HCT116 (cell line): ENCODE data around the gene COPB1. TPM values are rescaled to one million over a fixed set of nuclear protein-coding genes. Genes with fewer than 3 reads are reported as not detected.

Experiments
- ATAC-seq: fragments of 200-7000 bp; cut with Tn5 transposase; 2 replicates; pipeline ENCODE4 v1.9.1; 2020; ENCODE audit warnings: mild to moderate bottlenecking, moderate library complexity
- BruUV-seq: library from RNA; stranded (reverse); fragments of 400-500 nt; replicated peaks from 2 replicates; lab custom pipeline; 2021; lab: Mats Ljungman, UMichigan
- CTCF ChIA-PET: fragments of 300-600 bp; sonication (Branson Sonifier 250); formaldehyde crosslinking; loops from one replicate; lab custom pipeline; 2021; ENCODE audit warnings: antibody characterized with exemption; lab: Charles Lee
- POLR2A ChIA-PET: fragments of 300-600, 350-600 bp; sonication (Branson Sonifier 250); formaldehyde crosslinking; loops from one replicate; lab custom pipeline; 2021; ENCODE audit warnings: antibody characterized with exemption; lab: Charles Lee
- RAD21 ChIA-PET, 2 experiments: fragments of 300-600 bp; sonication (Branson Sonifier 250); formaldehyde crosslinking; loops; one replicate each; lab custom pipeline; 2023; ENCODE audit warnings: low total read pairs in 2 of 2; ENCODE audit not compliant: uncharacterized antibody in 2 of 2, unreplicated experiment in 2 of 2, low non-redundant PET in 1 of 2; lab: Charles Lee
- DNase-seq: peaks from one replicate; pipeline ENCODE4 v3.0.0-alpha.2; 2010; ENCODE audit warnings: low read depth, low spot score
- H2AFZ ChIP-seq: fragments of 200-600 bp; shearing (Covaris generic), sonication (generic); 2 replicates; pipeline ENCODE4 v1.6.1; 2017; ENCODE audit warnings: low read depth, mixed run types, mixed read lengths, antibody characterized with exemption, low read length; ENCODE audit not compliant: poor library complexity, severe bottlenecking
- H3K27ac ChIP-seq: 2 replicates; pipeline ENCODE4 v1.5.1; 2012; ENCODE audit warnings: low read depth, low read length
- H3K27me3 ChIP-seq: fragments of 200-600 bp; sonication (generic); 2 replicates; pipeline ENCODE4 v1.6.1; 2016; ENCODE audit warnings: mixed run types, low read length, mixed read lengths; ENCODE audit not compliant: insufficient read depth
- H3K36me3 ChIP-seq, 2 experiments: fragments of 200-500 bp in 1 of 2; fragments of 200-600 bp in 1 of 2; sonication (Bioruptor generic) in 1 of 2; sonication (generic) in 1 of 2; 2 replicates each; pipeline versions ENCODE4 v1.5.1 to v1.6.1; 2014 to 2016; ENCODE audit warnings: low read length in 2 of 2, inconsistent platforms in 1 of 2, mixed read lengths in 1 of 2, mixed run types in 1 of 2; ENCODE audit not compliant: insufficient read depth in 2 of 2, control insufficient read depth in 1 of 2
- H3K4me1 ChIP-seq, 2 experiments: fragments of 200-600 bp in 1 of 2; sonication (generic) in 1 of 2; 2 replicates each; pipeline versions ENCODE4 v1.5.1 to v1.6.1; 2012 to 2017; ENCODE audit warnings: low read length in 2 of 2, inconsistent platforms in 1 of 2, mild to moderate bottlenecking in 1 of 2, mixed read lengths in 1 of 2, mixed run types in 1 of 2, moderate library complexity in 1 of 2; ENCODE audit not compliant: insufficient read depth in 2 of 2, control insufficient read depth in 1 of 2
- H3K4me2 ChIP-seq: fragments of 200-600 bp; sonication (generic); 2 replicates; pipeline ENCODE4 v1.6.1; 2017; ENCODE audit warnings: mixed run types, low read length, mixed read lengths
- H3K4me3 ChIP-seq, 2 experiments: fragments of 200-600 bp in 1 of 2; sonication (generic) in 1 of 2; replicated peaks in 1 of 2; 2 replicates each; pipeline ENCODE4 v1.5.1; 2011 to 2016; ENCODE audit warnings: low read length in 2 of 2, control low read depth in 1 of 2, low read depth in 1 of 2, mild to moderate bottlenecking in 1 of 2, mixed read lengths in 1 of 2, mixed run types in 1 of 2
- H3K79me2 ChIP-seq: fragments of 200-600 bp; sonication (generic); 2 replicates; pipeline ENCODE4 v1.6.1; 2017; ENCODE audit warnings: mild to moderate bottlenecking, mixed run types, low read length, moderate library complexity, mixed read lengths; ENCODE audit not compliant: insufficient read depth
- H3K9ac ChIP-seq: fragments of 200-600 bp; sonication (generic); 2 replicates; pipeline ENCODE4 v1.6.1; 2016; ENCODE audit warnings: low read length, mixed read lengths
- H3K9me2 ChIP-seq: fragments of 200-600 bp; sonication (generic), shearing (Covaris generic); 2 replicates; pipeline ENCODE4 v1.6.1; 2017; ENCODE audit warnings: mixed run types, mild to moderate bottlenecking, moderate library complexity; ENCODE audit not compliant: insufficient read depth
- H3K9me3 ChIP-seq, 2 experiments: fragments of 200-500 bp in 1 of 2; fragments of 200-600 bp in 1 of 2; sonication (Bioruptor generic) in 1 of 2; sonication (generic) in 1 of 2; 2 replicates each; pipeline ENCODE4 v1.6.1; 2014 to 2017; ENCODE audit warnings: low read length in 2 of 2, mixed read lengths in 2 of 2, inconsistent platforms in 1 of 2, low read depth in 1 of 2, mild to moderate bottlenecking in 1 of 2, mixed run types in 1 of 2, moderate library complexity in 1 of 2; ENCODE audit not compliant: control insufficient read depth in 1 of 2, insufficient read depth in 1 of 2
- H4K20me1 ChIP-seq: fragments of 200-600 bp; sonication (generic), shearing (Covaris generic); 2 replicates; pipeline ENCODE4 v1.6.1; 2017; ENCODE audit warnings: mixed run types, mild to moderate bottlenecking, moderate library complexity; ENCODE audit not compliant: insufficient read depth
- CBX3 ChIP-seq: IDR thresholded peaks from 2 replicates; pipeline ENCODE4 v1.6.1; 2012; ENCODE audit warnings: low read depth
- EZH2 ChIP-seq: fragments of 200-600 bp; sonication (generic); IDR thresholded peaks from 2 replicates; pipeline ENCODE4 v1.6.1; 2017; ENCODE audit warnings: antibody characterized with exemption, mixed run types
- POLR2A ChIP-seq: IDR thresholded peaks from 2 replicates; pipeline ENCODE4 v1.7.0; 2011; ENCODE audit warnings: borderline replicate concordance; ENCODE audit not compliant: insufficient read depth, insufficient read length; ENCODE audit errors: extremely low read depth
- POLR2AphosphoS5 ChIP-seq: IDR thresholded peaks from 2 replicates; pipeline ENCODE4 v1.6.1; 2011; ENCODE audit warnings: mild to moderate bottlenecking, low read depth, low read length, moderate library complexity
- YY1 ChIP-seq: IDR thresholded peaks from 2 replicates; pipeline ENCODE4 v1.6.1; 2011; ENCODE audit warnings: low read length, low read depth, moderate library complexity, mild to moderate bottlenecking; ENCODE audit not compliant: insufficient replicate concordance; ENCODE audit errors: extremely low read depth
- ZBTB33 ChIP-seq: IDR thresholded peaks from 2 replicates; pipeline ENCODE4 v1.6.1; 2011; ENCODE audit warnings: mild to moderate bottlenecking, low read length, moderate library complexity; ENCODE audit not compliant: insufficient replicate concordance; ENCODE audit errors: extremely low read depth
- intact Hi-C: fragments of 100-400 bp; cut with micrococcal nuclease; formaldehyde crosslinking; loops from 2 replicates; pipeline ENCODE4 v1.10.0; 2022
- total RNA-seq: library from RNA; stranded (reverse); gene quantifications from one replicate; pipeline ENCODE4 v1.2.1, GENCODE V29; 2021; ENCODE audit not compliant: unreplicated experiment
- TF ChIP-seq, protein P1 (sequence below): IDR thresholded peaks from 2 replicates; pipeline ENCODE4 v1.6.1; 2012
- TF ChIP-seq, protein P2 (sequence below): IDR thresholded peaks from 2 replicates; pipeline ENCODE4 v1.6.1; 2012

Gene COPB1
- total RNA-seq, 1 experiment from 2014 or later: 95.5 TPM

DNA sequence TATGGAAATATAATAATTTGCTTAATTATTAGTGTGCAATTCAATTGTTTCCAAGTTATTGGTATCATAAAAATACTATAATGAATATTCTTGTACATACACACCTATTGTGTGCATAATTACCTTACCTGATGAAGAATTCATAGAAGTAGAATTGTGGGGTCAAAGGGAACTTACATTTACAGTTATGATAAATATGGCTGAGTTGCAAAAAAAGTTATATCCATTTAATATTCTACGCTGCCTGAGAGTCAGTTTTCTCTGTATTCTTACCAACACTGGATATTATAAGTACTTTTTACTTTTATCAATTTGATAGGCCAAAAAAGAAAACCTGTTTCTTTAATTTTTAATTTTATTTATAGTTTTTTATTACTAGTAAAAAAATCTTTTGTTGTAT is 22.6 kb upstream of the COPB1 start:
- no TSS peak for BruUV-seq
- H3K9me2 ChIP-seq: no peaks in the 10 kb centered on the region
- ChIA-PET RAD21 (no interaction called here), POLR2A (no interaction called here), CTCF (no interaction called here)
- H3K9me3 ChIP-seq: no peaks in the 10 kb centered on the region
- peaks cover 29% of the 10 kb centered on the region for H3K79me2 ChIP-seq
- DNase-seq (no peak), ATAC-seq (no peak)
- no peak overlapping the region for H3K9ac ChIP-seq
- no peak overlapping the region for H2AFZ ChIP-seq
- no peak overlapping the region for H3K4me2 ChIP-seq
- H3K27ac ChIP-seq: no peak overlapping the region
- H3K27me3 ChIP-seq: no peaks in the 10 kb centered on the region
- no peaks in the 10 kb centered on the region for H4K20me1 ChIP-seq
- H3K4me3 ChIP-seq: no peak overlapping the region
- intact Hi-C loops: loop anchor here (5.0 kb wide), 1 partner anchor 370 kb away; the partner anchor contains the start of gene CYP2R1
- H3K36me3 ChIP-seq: peaks cover 9 to 14% of the 10 kb centered on the region in 2 experiments
- peaks cover 9 to 16% of the 10 kb centered on the region in 2 experiments; a peak in 3 of 4 replicates for H3K4me1 ChIP-seq
- TF ChIP-seq, protein P1, sequence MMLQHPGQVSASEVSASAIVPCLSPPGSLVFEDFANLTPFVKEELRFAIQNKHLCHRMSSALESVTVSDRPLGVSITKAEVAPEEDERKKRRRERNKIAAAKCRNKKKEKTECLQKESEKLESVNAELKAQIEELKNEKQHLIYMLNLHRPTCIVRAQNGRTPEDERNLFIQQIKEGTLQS: no peak
- no peak for TF ChIP-seq ZBTB33
- TF ChIP-seq CBX3: no peak
- no peak for TF ChIP-seq POLR2A
- TF ChIP-seq, protein P2, sequence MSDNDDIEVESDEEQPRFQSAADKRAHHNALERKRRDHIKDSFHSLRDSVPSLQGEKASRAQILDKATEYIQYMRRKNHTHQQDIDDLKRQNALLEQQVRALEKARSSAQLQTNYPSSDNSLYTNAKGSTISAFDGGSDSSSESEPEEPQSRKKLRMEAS: no peak
- no peak for TF ChIP-seq YY1
- TF ChIP-seq EZH2: no peak
- no peak for TF ChIP-seq POLR2AphosphoS5
